Nephron (organoid): ENCODE measurements around the gene WASF2.

Experiments
- H3K27ac Mint-ChIP-seq, 3 experiments: 2 replicates each; pipeline ENCODE4 v1.8.0; 2020; ENCODE audit warnings: mixed read lengths in 3 of 3, mild to moderate bottlenecking in 2 of 3, moderate library complexity in 1 of 3
- H3K27me3 Mint-ChIP-seq: 2 replicates; pipeline ENCODE4 v1.8.0; 2021; ENCODE audit warnings: low read depth, mild to moderate bottlenecking, moderate library complexity, mixed read lengths
- H3K36me3 Mint-ChIP-seq: 2 replicates; pipeline ENCODE4 v1.8.0; 2020; ENCODE audit warnings: low read depth, mixed read lengths
- H3K4me1 Mint-ChIP-seq: 2 replicates; pipeline ENCODE4 v1.8.0; 2020; ENCODE audit warnings: mixed read lengths
- H3K4me3 Mint-ChIP-seq, 3 experiments: 2 replicates each; pipeline ENCODE4 v1.8.0; 2020; ENCODE audit warnings: mild to moderate bottlenecking in 3 of 3, mixed read lengths in 3 of 3, moderate library complexity in 2 of 3
- H3K9me3 Mint-ChIP-seq: 2 replicates; pipeline ENCODE4 v1.8.0; 2020; ENCODE audit warnings: mixed read lengths
- TF ChIP-seq, protein P1 (sequence below), 3 experiments: fragments of 200-600 bp; sonication (generic); IDR thresholded peaks; one replicate each; pipeline ENCODE4 v1.5.0; 2021; ENCODE audit warnings: antibody characterized with exemption in 3 of 3; ENCODE audit not compliant: unreplicated experiment in 3 of 3

Gene WASF2

DNA sequence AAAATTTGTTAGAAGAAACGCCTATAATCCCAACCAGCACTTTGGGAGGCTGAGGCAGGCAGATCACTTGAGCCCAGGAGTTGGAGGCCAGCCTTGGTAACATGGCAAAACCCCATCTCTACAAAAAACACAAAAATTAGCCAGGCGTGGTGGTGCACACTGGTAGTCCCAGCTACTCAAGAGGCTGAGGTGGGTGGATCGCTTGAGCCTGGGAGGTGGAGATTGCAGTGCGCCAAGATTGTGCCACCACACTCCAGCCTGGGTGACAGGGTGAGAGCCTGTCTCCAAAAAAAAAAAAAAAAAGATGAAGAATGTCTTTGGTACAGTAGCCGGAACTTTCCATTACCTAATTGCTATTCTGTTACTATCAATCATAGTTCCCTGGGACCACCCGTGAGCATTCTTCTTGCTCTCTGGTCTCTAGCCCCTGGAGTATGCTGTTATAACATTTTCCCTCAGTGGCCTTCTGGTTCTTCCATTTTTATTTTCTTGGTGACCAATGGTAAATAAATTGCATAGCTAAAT, 43.4 kb downstream of the WASF2 start:
- Mint-ChIP-seq H3K27me3 (no peaks in the 10 kb centered on the region), H3K9me3 (no peaks in the 10 kb centered on the region), H3K27ac (no peak overlapping the region), H3K4me3 (no peak overlapping the region), H3K36me3 (peaks cover 6% of the 10 kb centered on the region), H3K4me1 (peaks cover 34% of the 10 kb centered on the region)
- TF ChIP-seq, protein P1, sequence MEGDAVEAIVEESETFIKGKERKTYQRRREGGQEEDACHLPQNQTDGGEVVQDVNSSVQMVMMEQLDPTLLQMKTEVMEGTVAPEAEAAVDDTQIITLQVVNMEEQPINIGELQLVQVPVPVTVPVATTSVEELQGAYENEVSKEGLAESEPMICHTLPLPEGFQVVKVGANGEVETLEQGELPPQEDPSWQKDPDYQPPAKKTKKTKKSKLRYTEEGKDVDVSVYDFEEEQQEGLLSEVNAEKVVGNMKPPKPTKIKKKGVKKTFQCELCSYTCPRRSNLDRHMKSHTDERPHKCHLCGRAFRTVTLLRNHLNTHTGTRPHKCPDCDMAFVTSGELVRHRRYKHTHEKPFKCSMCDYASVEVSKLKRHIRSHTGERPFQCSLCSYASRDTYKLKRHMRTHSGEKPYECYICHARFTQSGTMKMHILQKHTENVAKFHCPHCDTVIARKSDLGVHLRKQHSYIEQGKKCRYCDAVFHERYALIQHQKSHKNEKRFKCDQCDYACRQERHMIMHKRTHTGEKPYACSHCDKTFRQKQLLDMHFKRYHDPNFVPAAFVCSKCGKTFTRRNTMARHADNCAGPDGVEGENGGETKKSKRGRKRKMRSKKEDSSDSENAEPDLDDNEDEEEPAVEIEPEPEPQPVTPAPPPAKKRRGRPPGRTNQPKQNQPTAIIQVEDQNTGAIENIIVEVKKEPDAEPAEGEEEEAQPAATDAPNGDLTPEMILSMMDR (IDR thresholded peaks at IDR 0.05; ENCODE audit: unreplicated experiment in 3 of 3), result no peak

DNA sequence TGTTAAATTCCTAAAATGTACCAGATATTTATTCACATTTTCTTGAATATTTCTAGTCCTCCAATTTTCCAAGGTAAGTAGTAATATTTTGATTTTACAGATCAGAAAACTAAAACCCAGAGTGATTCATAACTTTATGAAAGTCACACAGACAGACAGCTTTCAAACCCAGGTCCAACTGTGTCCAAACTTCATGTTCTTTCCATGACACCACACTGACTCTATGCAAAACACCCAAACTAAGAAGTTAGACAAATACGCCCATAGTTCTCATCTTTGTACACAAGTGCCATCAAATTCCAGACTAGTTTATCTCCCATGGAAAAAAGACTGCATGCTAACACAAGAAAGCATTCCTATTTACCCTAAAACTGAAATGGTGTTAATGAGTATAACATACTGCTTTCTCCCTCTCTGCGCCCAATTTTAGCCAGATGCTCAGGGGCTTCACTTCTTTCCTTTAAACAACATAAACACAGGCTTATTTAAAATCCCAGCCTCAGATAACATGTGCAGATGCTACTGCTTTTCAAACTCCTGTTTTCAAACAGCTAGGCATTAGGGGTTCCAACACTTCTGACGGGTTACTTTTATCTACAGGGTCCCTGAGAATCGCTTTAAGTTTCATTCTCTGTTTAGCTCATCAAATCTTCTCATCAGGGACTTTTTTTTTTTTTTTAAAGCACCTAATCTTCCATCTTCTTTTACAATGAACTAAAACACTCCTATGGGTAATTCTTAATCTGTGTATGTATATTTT, 44.6 kb downstream of the WASF2 start:
- Mint-ChIP-seq H3K27me3 (no peaks in the 10 kb centered on the region), H3K4me1 (peaks cover 26% of the 10 kb centered on the region), H3K9me3 (no peaks in the 10 kb centered on the region), H3K27ac (peak overlapping the region; percentile 19 to 55 (median 27)), H3K4me3 (no peak overlapping the region), H3K36me3 (peaks cover 6% of the 10 kb centered on the region)
- TF ChIP-seq, protein P1 (IDR thresholded peaks at IDR 0.05; ENCODE audit: unreplicated experiment in 3 of 3), result no peak

DNA sequence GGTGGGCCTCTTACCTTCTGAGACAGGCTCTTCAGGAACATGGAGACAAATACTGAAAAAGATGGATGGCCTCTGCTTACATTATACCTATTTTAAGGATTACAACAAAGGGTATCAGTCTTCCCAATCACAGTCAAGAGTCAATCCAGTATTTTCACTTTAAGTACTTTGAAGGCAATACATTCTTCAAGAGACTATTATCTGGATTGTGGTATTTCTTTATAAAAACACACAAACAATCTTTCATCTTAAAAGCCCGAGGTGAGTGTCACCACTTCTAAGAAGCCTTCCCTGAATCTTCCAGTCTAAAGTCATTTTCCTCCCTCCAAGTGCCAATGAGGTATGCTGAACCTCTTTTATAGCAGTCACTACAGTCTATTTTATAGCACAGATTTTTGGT, 45.3 kb downstream of the WASF2 start:
- H3K36me3 Mint-ChIP-seq, result peaks cover 13% of the 10 kb centered on the region
- peaks cover 29% of the 10 kb centered on the region for H3K4me1 Mint-ChIP-seq
- H3K9me3 Mint-ChIP-seq, result no peaks in the 10 kb centered on the region

DNA sequence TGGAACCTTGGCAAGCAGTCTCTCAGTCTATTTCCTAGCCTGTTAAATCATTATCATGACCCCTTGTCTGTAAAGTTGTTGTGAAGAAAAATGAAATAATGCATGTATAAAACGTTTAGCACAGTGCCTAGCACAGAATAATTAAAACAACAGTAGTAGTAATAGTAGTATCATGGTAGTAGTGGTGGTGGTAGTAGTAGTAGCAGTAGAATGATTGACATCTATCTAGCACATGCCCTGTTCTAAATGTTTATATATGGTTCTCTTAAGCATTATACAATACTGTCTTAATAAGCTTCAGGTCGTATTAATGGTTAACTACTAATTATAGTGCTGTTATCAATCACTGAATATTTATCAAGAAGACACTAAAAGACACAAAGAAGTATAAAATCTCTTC, 50.8 kb downstream of the WASF2 start:
- Mint-ChIP-seq H3K9me3 (no peaks in the 10 kb centered on the region), H3K4me1 (peaks cover 48% of the 10 kb centered on the region), H3K36me3 (peaks cover 14% of the 10 kb centered on the region), H3K27ac (peak overlapping the region in 2 of 3 experiments; percentile 52 to 84), H3K4me3 (no peak overlapping the region), H3K27me3 (no peaks in the 10 kb centered on the region)
- TF ChIP-seq, protein P1 (IDR thresholded peaks at IDR 0.05; ENCODE audit: unreplicated experiment in 3 of 3), result no peak

More for the DNA sequence above, 45.3 kb downstream of the WASF2 start:
- Mint-ChIP-seq H3K27ac (peak overlapping the region in 1 of 3 experiments; percentile 19), H3K4me3 (no peak overlapping the region), H3K27me3 (no peaks in the 10 kb centered on the region)
- TF ChIP-seq, protein P1 (IDR thresholded peaks at IDR 0.05; ENCODE audit: unreplicated experiment in 3 of 3), result no peak

DNA sequence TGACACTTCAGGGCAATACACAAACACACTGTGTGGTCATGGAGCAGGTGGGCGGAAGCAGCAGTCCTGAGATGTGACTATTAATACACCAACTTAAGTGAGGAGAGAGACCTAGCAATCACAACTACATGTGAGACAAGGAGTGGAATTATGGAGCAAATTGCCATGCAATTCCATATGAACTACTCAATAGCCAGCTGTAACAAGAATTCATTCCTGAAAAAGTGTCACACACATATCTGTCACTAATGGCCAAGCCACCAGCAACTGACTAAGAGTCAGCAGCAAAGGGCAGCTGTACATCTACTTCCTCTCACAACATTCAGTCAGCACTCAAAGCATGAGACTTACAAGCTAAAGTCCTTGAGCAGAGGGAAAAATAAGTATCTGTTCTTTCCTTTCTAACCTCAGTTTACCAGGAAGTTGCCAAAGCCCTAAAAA, 51.3 kb downstream of the WASF2 start:
- TF ChIP-seq, protein P1 (IDR thresholded peaks at IDR 0.05; ENCODE audit: unreplicated experiment in 3 of 3), result no peak
- no peak overlapping the region for H3K4me3 Mint-ChIP-seq
- H3K27me3 Mint-ChIP-seq, result no peaks in the 10 kb centered on the region
- H3K4me1 Mint-ChIP-seq, result peaks cover 54% of the 10 kb centered on the region
- H3K9me3 Mint-ChIP-seq, result no peaks in the 10 kb centered on the region
- peaks cover 14% of the 10 kb centered on the region for H3K36me3 Mint-ChIP-seq
- H3K27ac Mint-ChIP-seq, result peak overlapping the region; percentile 9 to 84 (median 52)
